Keratinocyte (primary cell): ENCODE results near the gene PEPD. TPM values are rescaled to one million over a fixed set of nuclear protein-coding genes. Genes with fewer than 3 reads are reported as not detected.

Experiments used
- DNase-seq: peaks from one replicate; pipeline ENCODE4 v3.0.0-alpha.2; 2011; ENCODE audit warnings: low read depth, missing footprints, low spot score
- FAIRE-seq: peaks from 2 replicates; lab custom pipeline; 2011; peaks lifted over from hg19 to GRCh38; lab: Jason Lieb, UNC
- H2AFZ ChIP-seq: 2 replicates; pipeline ENCODE4 v1.6.0; 2012; ENCODE audit warnings: low read length, control low read depth, inconsistent platforms; ENCODE audit not compliant: control insufficient read depth
- H3K27ac ChIP-seq: 2 replicates; pipeline ENCODE4 v1.5.1; 2011; ENCODE audit warnings: low read length; ENCODE audit not compliant: control insufficient read depth, insufficient read depth
- H3K27me3 ChIP-seq: 3 replicates; pipeline ENCODE4 v1.6.0; 2011; ENCODE audit warnings: low read length; ENCODE audit not compliant: control insufficient read depth, insufficient read depth; ENCODE audit errors: extremely low read depth
- H3K36me3 ChIP-seq, 2 experiments: 2 replicates in 1 of 2; 3 replicates in 1 of 2; pipeline ENCODE4 v1.5.1; 2011; ENCODE audit warnings: low read length in 2 of 2, mild to moderate bottlenecking in 1 of 2; ENCODE audit not compliant: control insufficient read depth in 2 of 2, insufficient read depth in 2 of 2; ENCODE audit errors: extremely low read depth in 1 of 2
- H3K4me1 ChIP-seq: 3 replicates; pipeline ENCODE4 v1.5.1; 2011; ENCODE audit warnings: low read length; ENCODE audit not compliant: control insufficient read depth, insufficient read depth; ENCODE audit errors: extremely low read depth
- H3K4me2 ChIP-seq: 3 replicates; pipeline ENCODE4 v1.6.0; 2011; ENCODE audit warnings: low read depth, low read length; ENCODE audit not compliant: control insufficient read depth, insufficient read depth; ENCODE audit errors: extremely low read depth
- H3K4me3 ChIP-seq, 3 experiments: fragments of 200-600 bp in 1 of 3; sonication (generic) in 1 of 3; 2 replicates in 2 of 3; 3 replicates in 1 of 3; pipeline ENCODE4 v1.5.1; 2011 to 2016; ENCODE audit warnings: low read length in 3 of 3, mild to moderate bottlenecking in 3 of 3, control low read depth in 2 of 3, inconsistent platforms in 1 of 3, low read depth in 1 of 3, mixed read lengths in 1 of 3, mixed run types in 1 of 3, moderate library complexity in 1 of 3; ENCODE audit not compliant: control insufficient read depth in 2 of 3, insufficient read depth in 2 of 3; ENCODE audit errors: extremely low read depth in 1 of 3
- H3K79me2 ChIP-seq: 2 replicates; pipeline ENCODE4 v1.6.0; 2012; ENCODE audit warnings: low read length; ENCODE audit not compliant: control insufficient read depth, insufficient read depth
- H3K9ac ChIP-seq: 3 replicates; pipeline ENCODE4 v1.6.0; 2011; ENCODE audit warnings: low read length; ENCODE audit not compliant: control insufficient read depth, insufficient read depth; ENCODE audit errors: extremely low read depth
- H3K9me1 ChIP-seq: 3 replicates; pipeline ENCODE4 v1.6.0; 2011; ENCODE audit warnings: low read length; ENCODE audit not compliant: control insufficient read depth, insufficient read depth; ENCODE audit errors: extremely low read depth
- H3K9me3 ChIP-seq: 2 replicates; pipeline ENCODE4 v1.5.1; 2012; ENCODE audit warnings: low read depth, low read length; ENCODE audit not compliant: control insufficient read depth
- H4K20me1 ChIP-seq: 3 replicates; pipeline ENCODE4 v1.6.0; 2011; ENCODE audit warnings: low read length; ENCODE audit not compliant: control insufficient read depth, insufficient read depth; ENCODE audit errors: extremely low read depth
- EZH2 ChIP-seq: IDR thresholded peaks from one replicate; pipeline ENCODE4 v1.6.1; 2012; ENCODE audit warnings: inconsistent platforms, mild to moderate bottlenecking, low read length, moderate library complexity
- dilution Hi-C: fragments of 300-500 bp; cut with MboI; formaldehyde crosslinking; loops from one replicate; pipeline ENCODE4 v1.7.0; 2020; ENCODE audit warnings: low sequenced_read_pairs; ENCODE audit not compliant: extremely low pct_ligation_motif_present
- polyA plus RNA-seq, 5 experiments: library from polyadenylated mRNA; depleted of rRNA in 3 of 5; stranded (reverse) in 3 of 5; stranded (forward) in 1 of 5; unstranded in 1 of 5; fragments of >200 nt; gene quantifications; 1 replicate in 1 of 5; 2 replicates in 3 of 5; 3 replicates in 1 of 5; pipeline versions ENCODE4 v1.2.1 to v1.2.3, GENCODE V29; 2011 to 2012; ENCODE audit warnings: missing spikeins in 2 of 5, low read depth in 1 of 5, low replicate concordance in 1 of 5
- TF ChIP-seq, protein P1 (sequence below), 3 experiments: IDR thresholded peaks in 1 of 3; conservative IDR thresholded peaks in 1 of 3; optimal IDR thresholded peaks in 1 of 3; 2 replicates in 2 of 3; 3 replicates in 1 of 3; pipeline versions ENCODE3 to v1.5.1; 2011; ENCODE audit warnings: low read length in 3 of 3, mild to moderate bottlenecking in 3 of 3, moderate library complexity in 2 of 3, control low read depth in 1 of 3, inconsistent platforms in 1 of 3; ENCODE audit not compliant: insufficient read depth in 2 of 3; ENCODE audit errors: extremely low read depth in 1 of 3

Gene PEPD
- polyA plus RNA-seq, 1 donor (not counting 4 experiments of a cell fraction or from before 2014, with no cell fraction given): 36.9 TPM

DNA sequence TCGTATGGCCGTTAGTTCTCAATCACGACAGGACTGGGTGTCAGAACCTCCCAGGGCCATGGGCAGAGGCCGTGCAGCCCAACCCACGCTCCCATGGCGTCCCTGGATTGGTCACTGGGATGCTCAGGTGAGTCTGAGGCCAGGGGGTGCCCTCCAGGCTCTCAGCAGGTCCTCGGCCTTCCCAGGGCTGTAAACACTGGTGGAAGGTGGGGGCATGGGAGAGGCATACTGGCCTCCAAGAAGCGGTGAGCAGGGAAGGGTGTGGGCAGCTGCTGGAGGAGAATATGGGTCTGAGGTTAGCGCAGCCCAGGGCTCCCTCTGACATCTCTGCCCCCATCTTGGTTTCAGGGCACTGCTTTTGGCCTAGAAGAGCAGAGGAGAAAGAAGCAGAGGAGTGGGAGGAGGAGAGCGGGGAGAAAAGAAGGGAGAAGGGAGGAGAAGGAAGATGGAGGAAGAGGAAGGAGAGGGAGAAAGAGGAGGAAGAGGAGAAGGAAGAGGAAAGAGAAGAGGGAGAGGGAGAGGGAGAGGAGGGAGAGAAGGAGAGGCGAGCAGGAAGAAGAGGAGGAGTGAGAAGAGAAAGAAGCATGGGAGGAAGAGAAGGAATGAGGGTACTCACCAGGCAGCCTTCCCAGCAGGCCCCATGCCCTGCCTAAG is 85.8 kb downstream of the PEPD start:
- no peak for FAIRE-seq
- dilution Hi-C loops: no loop called here
- no peak overlapping the region for H2AFZ ChIP-seq
- H3K4me1 ChIP-seq: no peaks in the 10 kb centered on the region
- H3K27me3 ChIP-seq: peaks cover 11% of the 10 kb centered on the region
- DNase-seq: no peak
- no peak overlapping the region for H3K9ac ChIP-seq
- H3K4me2 ChIP-seq: no peak overlapping the region
- no peak overlapping the region for H3K27ac ChIP-seq
- H3K9me1 ChIP-seq: no peaks in the 10 kb centered on the region
- no peak for TF ChIP-seq EZH2
- TF ChIP-seq, protein P1, sequence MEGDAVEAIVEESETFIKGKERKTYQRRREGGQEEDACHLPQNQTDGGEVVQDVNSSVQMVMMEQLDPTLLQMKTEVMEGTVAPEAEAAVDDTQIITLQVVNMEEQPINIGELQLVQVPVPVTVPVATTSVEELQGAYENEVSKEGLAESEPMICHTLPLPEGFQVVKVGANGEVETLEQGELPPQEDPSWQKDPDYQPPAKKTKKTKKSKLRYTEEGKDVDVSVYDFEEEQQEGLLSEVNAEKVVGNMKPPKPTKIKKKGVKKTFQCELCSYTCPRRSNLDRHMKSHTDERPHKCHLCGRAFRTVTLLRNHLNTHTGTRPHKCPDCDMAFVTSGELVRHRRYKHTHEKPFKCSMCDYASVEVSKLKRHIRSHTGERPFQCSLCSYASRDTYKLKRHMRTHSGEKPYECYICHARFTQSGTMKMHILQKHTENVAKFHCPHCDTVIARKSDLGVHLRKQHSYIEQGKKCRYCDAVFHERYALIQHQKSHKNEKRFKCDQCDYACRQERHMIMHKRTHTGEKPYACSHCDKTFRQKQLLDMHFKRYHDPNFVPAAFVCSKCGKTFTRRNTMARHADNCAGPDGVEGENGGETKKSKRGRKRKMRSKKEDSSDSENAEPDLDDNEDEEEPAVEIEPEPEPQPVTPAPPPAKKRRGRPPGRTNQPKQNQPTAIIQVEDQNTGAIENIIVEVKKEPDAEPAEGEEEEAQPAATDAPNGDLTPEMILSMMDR (optimal IDR thresholded peaks at IDR 0.05 in 1 of 3, IDR thresholded peaks at IDR 0.05 in 1 of 3, conservative IDR thresholded peaks at IDR 0.05 in 1 of 3; ENCODE audit: extremely low read depth in 1 of 3, insufficient read depth in 2 of 3, low read length in 3 of 3): no peak
- H3K79me2 ChIP-seq: no peaks in the 10 kb centered on the region
- H3K4me3 ChIP-seq: no peak overlapping the region
- peaks cover 0 to 4% of the 10 kb centered on the region in 2 experiments for H3K36me3 ChIP-seq
- H4K20me1 ChIP-seq: no peaks in the 10 kb centered on the region
- no peaks in the 10 kb centered on the region for H3K9me3 ChIP-seq

DNA sequence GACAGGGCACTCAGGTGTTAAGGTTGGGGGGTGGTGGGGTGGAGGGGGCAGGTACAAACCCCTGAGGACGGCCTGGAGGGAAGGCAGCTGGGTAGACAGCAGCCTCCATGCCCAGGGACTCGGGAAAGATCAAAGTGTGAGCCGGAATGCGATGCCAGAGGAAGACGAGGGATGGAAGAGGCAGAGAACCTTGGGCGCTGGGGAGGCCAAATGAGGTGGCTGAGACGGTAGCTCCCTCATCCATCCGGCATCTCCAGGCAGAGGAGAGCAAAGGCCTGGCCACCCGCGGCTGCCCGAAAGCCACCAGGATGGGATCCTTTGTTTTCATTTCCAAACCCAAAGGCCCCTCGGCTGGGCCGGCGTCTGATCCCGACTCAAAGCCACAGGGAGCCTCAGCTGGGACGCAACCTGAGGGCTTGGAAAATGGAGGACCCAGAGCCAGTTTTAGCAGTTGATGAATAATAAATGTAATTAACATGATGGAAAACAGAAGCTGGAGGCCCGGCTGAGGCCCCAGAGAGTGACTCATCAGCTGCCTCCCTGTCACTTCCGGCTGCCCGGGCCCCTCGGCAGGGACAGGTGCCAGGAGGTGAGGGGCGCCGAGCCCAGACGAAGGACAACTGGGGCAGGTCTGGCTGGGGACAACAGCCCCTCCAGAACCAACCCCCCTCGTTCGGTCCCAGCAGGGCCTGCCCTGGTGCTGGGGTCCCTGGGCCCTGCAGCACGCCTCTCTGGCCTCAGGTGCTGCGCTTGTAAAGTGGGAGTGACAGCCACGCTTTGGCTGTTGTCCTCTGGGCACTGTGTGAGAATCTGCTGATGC is 86.5 kb downstream of the PEPD start:
- Histone ChIP-seq H4K20me1 (no peaks in the 10 kb centered on the region), H3K4me3 (no peak overlapping the region), H3K9me1 (no peaks in the 10 kb centered on the region), H2AFZ (no peak overlapping the region), H3K9ac (no peak overlapping the region), H3K4me2 (no peak overlapping the region), H3K79me2 (no peaks in the 10 kb centered on the region), H3K27ac (no peak overlapping the region), H3K27me3 (peaks cover 11% of the 10 kb centered on the region), H3K36me3 (peaks cover 0 to 4% of the 10 kb centered on the region in 2 experiments), H3K9me3 (no peaks in the 10 kb centered on the region), H3K4me1 (no peaks in the 10 kb centered on the region)
- TF ChIP-seq, protein P1 (optimal IDR thresholded peaks at IDR 0.05 in 1 of 3, IDR thresholded peaks at IDR 0.05 in 1 of 3, conservative IDR thresholded peaks at IDR 0.05 in 1 of 3; ENCODE audit: extremely low read depth in 1 of 3, insufficient read depth in 2 of 3, low read length in 3 of 3): no peak
- no peak for TF ChIP-seq EZH2
- DNase-seq (no peak), FAIRE-seq (no peak)
- dilution Hi-C loops: no loop called here
